GM19467 (cell line): ENCODE results near the gene TEX51.

Source experiments
- ATAC-seq: cut with Tn5 transposase; IDR thresholded peaks from one replicate; pipeline ENCODE4 v1.9.1; 2021; ENCODE audit warnings: mild to moderate bottlenecking, moderate library complexity; ENCODE audit not compliant: unreplicated experiment

TEX51 gene

GRCh38 chr2:126946318-126947102, 47.8 kb downstream of the TEX51 start:
- ATAC-seq: no peak

- no peak for ATAC-seq
These were observed 48.4 kb downstream of the TEX51 start for GRCh38 chr2:126947103-126947429.

GRCh38 chr2:126949775-126950174, 51.1 kb downstream of the TEX51 start:
- ATAC-seq: no peak

DNA sequence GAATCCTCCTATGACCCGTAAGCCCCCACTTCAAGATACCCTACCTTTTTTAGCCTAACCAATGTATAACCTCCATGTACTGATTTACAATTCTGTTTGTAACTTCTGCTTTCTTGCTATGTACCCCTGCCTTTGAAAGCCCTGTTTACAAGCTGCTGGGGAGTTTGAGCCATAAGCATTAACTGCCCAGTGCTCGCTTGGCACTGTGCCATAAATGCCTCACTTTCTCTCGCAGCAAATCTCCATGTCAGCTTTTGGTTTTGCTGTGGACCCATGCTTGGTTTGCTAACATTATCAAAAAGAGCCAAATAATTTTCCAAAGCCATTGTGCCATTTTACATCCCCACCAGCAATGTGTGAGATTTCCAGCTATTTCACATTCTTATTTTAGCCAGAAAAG, 51.8 kb downstream of the TEX51 start:
- ATAC-seq: no peak
